HG03196 (cell line): ENCODE data around the gene UPF2.
"Not testable (repeated sequence)": the region's sequence is repeated elsewhere in the genome, so short reads cannot be mapped to it uniquely, and the experiment has no call there.

ENCODE experiments used
- ATAC-seq: cut with Tn5 transposase; IDR thresholded peaks from one replicate; pipeline ENCODE4 v1.9.1; 2021; ENCODE audit not compliant: unreplicated experiment

The UPF2 gene

GRCh38 chr10:11908536-11908935 is 134.1 kb downstream of the UPF2 start:
- ATAC-seq = no peak

GRCh38 chr10:11907914-11908313 is 134.7 kb downstream of the UPF2 start:
- ATAC-seq = no peak

- no peak for ATAC-seq
Measured at GRCh38 chr10:11906714-11907113, 135.9 kb downstream of the UPF2 start.

GRCh38 chr10:11902646-11903045 is 140.0 kb downstream of the UPF2 start:
- ATAC-seq = no peak

- no peak for ATAC-seq
Measured at GRCh38 chr10:11901833-11902475, 140.7 kb downstream of the UPF2 start.

GRCh38 chr10:11901454-11901832 is 141.2 kb downstream of the UPF2 start:
- ATAC-seq = no peak

GRCh38 chr10:11901036-11901301 is 141.6 kb downstream of the UPF2 start:
- ATAC-seq = no peak

GRCh38 chr10:11899067-11899876 is 143.3 kb downstream of the UPF2 start:
- no peak for ATAC-seq

- ATAC-seq = no peak
Measured at GRCh38 chr10:11898372-11899066, 144.1 kb downstream of the UPF2 start.

- ATAC-seq = no peak
Measured at GRCh38 chr10:11898033-11898371, 144.6 kb downstream of the UPF2 start.

GRCh38 chr10:11896549-11897200 is 145.9 kb downstream of the UPF2 start:
- ATAC-seq = no peak

GRCh38 chr10:11895598-11895997 is 147.0 kb downstream of the UPF2 start:
- no peak for ATAC-seq

- ATAC-seq = no peak
Measured at GRCh38 chr10:11895108-11895466, 147.5 kb downstream of the UPF2 start.

- ATAC-seq = no peak
Measured at GRCh38 chr10:11894381-11895107, 148.1 kb downstream of the UPF2 start.

GRCh38 chr10:11893749-11894278 is 148.8 kb downstream of the UPF2 start:
- ATAC-seq = no peak

GRCh38 chr10:11891776-11892486 is 150.7 kb downstream of the UPF2 start:
- ATAC-seq = no peak

- not testable (repeated sequence) for ATAC-seq
Measured at GRCh38 chr10:11889263-11889662, 153.3 kb downstream of the UPF2 start.

- ATAC-seq = no peak
Measured at GRCh38 chr10:11887381-11888227, 155.0 kb downstream of the UPF2 start.

- no peak for ATAC-seq
Measured at GRCh38 chr10:11886851-11887250, 155.8 kb downstream of the UPF2 start.

GRCh38 chr10:11886138-11886474 is 156.5 kb downstream of the UPF2 start:
- no peak for ATAC-seq
